ENCODE results near the gene ANKRD62.

Gene ANKRD62

DNA sequence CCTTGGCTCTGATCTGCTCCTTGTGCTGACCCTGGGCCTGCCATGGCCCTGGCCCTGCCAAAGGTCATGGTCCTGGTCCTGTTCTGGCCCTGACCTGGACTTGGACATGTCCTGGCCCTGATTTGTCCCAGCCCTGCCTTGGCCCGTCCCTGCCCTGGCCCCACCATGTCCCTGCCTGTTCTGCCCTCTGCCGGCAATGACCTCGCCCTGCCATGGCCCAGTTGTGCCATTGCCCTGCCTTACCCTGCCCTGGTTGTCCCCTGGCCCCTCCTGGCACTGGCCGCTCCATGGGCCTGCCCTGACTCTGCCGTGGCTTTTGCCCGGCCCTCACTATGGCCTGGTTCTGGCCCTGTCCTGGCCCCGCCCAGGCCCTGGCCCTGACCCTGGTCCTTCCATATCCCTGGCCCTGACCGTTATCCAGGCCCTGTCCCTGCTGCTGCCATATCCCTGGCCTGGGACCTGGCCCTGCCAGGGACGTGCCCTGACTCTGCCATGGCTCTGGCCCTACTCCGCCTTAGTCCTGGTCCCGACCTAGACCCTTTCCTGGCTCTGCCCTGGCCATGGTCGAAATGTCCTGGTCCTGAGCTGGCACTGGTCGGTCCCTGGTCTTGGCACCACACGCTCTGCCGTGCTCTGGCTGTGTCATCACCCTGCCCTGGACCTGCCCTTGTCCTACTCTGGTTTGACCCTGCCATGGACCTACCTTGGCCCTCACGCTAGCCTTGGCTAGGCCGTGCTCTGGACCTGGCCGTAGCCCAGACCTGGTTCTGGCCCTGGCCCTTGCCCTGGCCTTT, 6.8 kb upstream of the ANKRD62 start:
- Histone ChIP-seq H3K27me3 (ENCODE audit: insufficient read depth, low read length, poor library complexity) (no peaks in the 10 kb centered on the region), H3K4me2 (ENCODE audit: insufficient read depth, low read length) (no peak overlapping the region), H2AFZ (ENCODE audit: low read depth, low read length) (no peak overlapping the region), H3K9ac (ENCODE audit: low read depth, low read length) (no peak overlapping the region), H3K79me2 (ENCODE audit: insufficient read depth, low read length) (no peaks in the 10 kb centered on the region), H3K4me1 (ENCODE audit: insufficient read depth, low read length) (no peaks in the 10 kb centered on the region), H4K20me1 (ENCODE audit: insufficient read depth, low read length) (peaks cover 2% of the 10 kb centered on the region; the same call in 1 of the 2 replicates), H3K4me3 (ENCODE audit: low read depth in 1 of 2, low read length in 2 of 2) (no peak overlapping the region), H3K36me3 (ENCODE audit: insufficient read depth, low read length) (no peaks in the 10 kb centered on the region), H3K9me3 (ENCODE audit: insufficient read depth, low read length, severe bottlenecking) (no peaks in the 10 kb centered on the region), H3K27ac (ENCODE audit: low read length) (no peak overlapping the region)
- DNase-seq = no peak
- ATAC-seq (ENCODE audit: insufficient read depth, low read depth) = no peak
- no peak for TF ChIP-seq EZH2 (IDR thresholded peaks at IDR 0.05; ENCODE audit: borderline replicate concordance, low read depth, low read length, severe bottlenecking)
- TF ChIP-seq, protein P1, sequence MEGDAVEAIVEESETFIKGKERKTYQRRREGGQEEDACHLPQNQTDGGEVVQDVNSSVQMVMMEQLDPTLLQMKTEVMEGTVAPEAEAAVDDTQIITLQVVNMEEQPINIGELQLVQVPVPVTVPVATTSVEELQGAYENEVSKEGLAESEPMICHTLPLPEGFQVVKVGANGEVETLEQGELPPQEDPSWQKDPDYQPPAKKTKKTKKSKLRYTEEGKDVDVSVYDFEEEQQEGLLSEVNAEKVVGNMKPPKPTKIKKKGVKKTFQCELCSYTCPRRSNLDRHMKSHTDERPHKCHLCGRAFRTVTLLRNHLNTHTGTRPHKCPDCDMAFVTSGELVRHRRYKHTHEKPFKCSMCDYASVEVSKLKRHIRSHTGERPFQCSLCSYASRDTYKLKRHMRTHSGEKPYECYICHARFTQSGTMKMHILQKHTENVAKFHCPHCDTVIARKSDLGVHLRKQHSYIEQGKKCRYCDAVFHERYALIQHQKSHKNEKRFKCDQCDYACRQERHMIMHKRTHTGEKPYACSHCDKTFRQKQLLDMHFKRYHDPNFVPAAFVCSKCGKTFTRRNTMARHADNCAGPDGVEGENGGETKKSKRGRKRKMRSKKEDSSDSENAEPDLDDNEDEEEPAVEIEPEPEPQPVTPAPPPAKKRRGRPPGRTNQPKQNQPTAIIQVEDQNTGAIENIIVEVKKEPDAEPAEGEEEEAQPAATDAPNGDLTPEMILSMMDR (IDR thresholded peaks at IDR 0.05; ENCODE audit: borderline replicate concordance, extremely low read depth, low read length, poor library complexity, severe bottlenecking) = no peak

- Histone ChIP-seq H3K4me1 (ENCODE audit: insufficient read depth, low read length) (no peaks in the 10 kb centered on the region), H3K36me3 (ENCODE audit: insufficient read depth, low read length) (no peaks in the 10 kb centered on the region), H3K27ac (ENCODE audit: low read length) (no peak overlapping the region), H4K20me1 (ENCODE audit: insufficient read depth, low read length) (peaks cover 2% of the 10 kb centered on the region; the same call in 1 of the 2 replicates), H3K4me3 (ENCODE audit: low read depth in 1 of 2, low read length in 2 of 2) (no peak overlapping the region), H3K79me2 (ENCODE audit: insufficient read depth, low read length) (no peaks in the 10 kb centered on the region), H2AFZ (ENCODE audit: low read depth, low read length) (no peak overlapping the region), H3K4me2 (ENCODE audit: insufficient read depth, low read length) (no peak overlapping the region), H3K9me3 (ENCODE audit: insufficient read depth, low read length, severe bottlenecking) (no peaks in the 10 kb centered on the region), H3K9ac (ENCODE audit: low read depth, low read length) (no peak overlapping the region), H3K27me3 (ENCODE audit: insufficient read depth, low read length, poor library complexity) (no peaks in the 10 kb centered on the region)
- ATAC-seq (ENCODE audit: insufficient read depth, low read depth) (no peak), DNase-seq (no peak)
- no peak for TF ChIP-seq EZH2 (IDR thresholded peaks at IDR 0.05; ENCODE audit: borderline replicate concordance, low read depth, low read length, severe bottlenecking)
- TF ChIP-seq, protein P1 (IDR thresholded peaks at IDR 0.05; ENCODE audit: borderline replicate concordance, extremely low read depth, low read length, poor library complexity, severe bottlenecking) = no peak
Observed at GRCh38 chr18:12087471-12088025, 6.1 kb upstream of the ANKRD62 start.

DNA sequence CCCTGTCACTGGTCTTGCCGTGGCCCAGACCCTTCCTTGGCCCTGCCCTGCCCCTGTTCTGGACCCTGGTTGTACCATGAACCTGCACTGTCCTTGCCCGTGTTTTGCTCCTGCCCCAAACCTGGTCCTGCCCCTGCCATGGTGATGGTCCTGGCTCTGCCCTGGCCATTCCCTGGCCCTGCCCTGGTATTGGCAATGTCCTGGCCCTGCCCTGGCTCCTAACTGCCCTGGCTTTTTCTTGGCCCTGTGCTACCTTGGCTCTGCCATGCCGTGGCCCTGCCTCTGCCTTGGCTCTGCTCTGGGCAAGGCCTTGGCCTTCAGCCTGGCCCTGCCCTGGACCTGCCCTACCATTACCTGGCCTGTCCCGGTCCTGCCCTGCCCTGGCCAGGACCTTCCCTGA, 5.5 kb upstream of the ANKRD62 start:
- DNase-seq = no peak
- H3K9me3 ChIP-seq (ENCODE audit: insufficient read depth, low read length, severe bottlenecking) = no peaks in the 10 kb centered on the region
- H3K79me2 ChIP-seq (ENCODE audit: insufficient read depth, low read length) = no peaks in the 10 kb centered on the region
- no peak overlapping the region for H3K4me2 ChIP-seq (ENCODE audit: insufficient read depth, low read length)
- no peak for ATAC-seq (ENCODE audit: insufficient read depth, low read depth)
- no peak overlapping the region for H3K9ac ChIP-seq (ENCODE audit: low read depth, low read length)
- peaks cover 2% of the 10 kb centered on the region; the same call in 1 of the 2 replicates for H4K20me1 ChIP-seq (ENCODE audit: insufficient read depth, low read length)
- no peaks in the 10 kb centered on the region for H3K27me3 ChIP-seq (ENCODE audit: insufficient read depth, low read length, poor library complexity)
- no peaks in the 10 kb centered on the region for H3K36me3 ChIP-seq (ENCODE audit: insufficient read depth, low read length)
- no peak overlapping the region for H3K27ac ChIP-seq (ENCODE audit: low read length)
- TF ChIP-seq EZH2 (IDR thresholded peaks at IDR 0.05; ENCODE audit: borderline replicate concordance, low read depth, low read length, severe bottlenecking) = no peak
- TF ChIP-seq, protein P1 (IDR thresholded peaks at IDR 0.05; ENCODE audit: borderline replicate concordance, extremely low read depth, low read length, poor library complexity, severe bottlenecking) = no peak
- no peak overlapping the region for H2AFZ ChIP-seq (ENCODE audit: low read depth, low read length)
- H3K4me1 ChIP-seq (ENCODE audit: insufficient read depth, low read length) = no peaks in the 10 kb centered on the region
- H3K4me3 ChIP-seq (ENCODE audit: low read depth in 1 of 2, low read length in 2 of 2) = no peak overlapping the region

All from DND-41 (cell line).